Measurements from ENCODE around the gene TANC1.

GRCh38 chr2:159252905-159253304, 284.5 kb downstream of the TANC1 start:
- TF ChIP-seq, protein P1, sequence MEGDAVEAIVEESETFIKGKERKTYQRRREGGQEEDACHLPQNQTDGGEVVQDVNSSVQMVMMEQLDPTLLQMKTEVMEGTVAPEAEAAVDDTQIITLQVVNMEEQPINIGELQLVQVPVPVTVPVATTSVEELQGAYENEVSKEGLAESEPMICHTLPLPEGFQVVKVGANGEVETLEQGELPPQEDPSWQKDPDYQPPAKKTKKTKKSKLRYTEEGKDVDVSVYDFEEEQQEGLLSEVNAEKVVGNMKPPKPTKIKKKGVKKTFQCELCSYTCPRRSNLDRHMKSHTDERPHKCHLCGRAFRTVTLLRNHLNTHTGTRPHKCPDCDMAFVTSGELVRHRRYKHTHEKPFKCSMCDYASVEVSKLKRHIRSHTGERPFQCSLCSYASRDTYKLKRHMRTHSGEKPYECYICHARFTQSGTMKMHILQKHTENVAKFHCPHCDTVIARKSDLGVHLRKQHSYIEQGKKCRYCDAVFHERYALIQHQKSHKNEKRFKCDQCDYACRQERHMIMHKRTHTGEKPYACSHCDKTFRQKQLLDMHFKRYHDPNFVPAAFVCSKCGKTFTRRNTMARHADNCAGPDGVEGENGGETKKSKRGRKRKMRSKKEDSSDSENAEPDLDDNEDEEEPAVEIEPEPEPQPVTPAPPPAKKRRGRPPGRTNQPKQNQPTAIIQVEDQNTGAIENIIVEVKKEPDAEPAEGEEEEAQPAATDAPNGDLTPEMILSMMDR (conservative IDR thresholded peaks at IDR 0.05; ENCODE audit: low read length), result no peak
- TF ChIP-seq EZH2phosphoT487 (IDR thresholded peaks at IDR 0.05; ENCODE audit: borderline replicate concordance), result no peak
